Measurements from ENCODE around the gene ALDH1B1. TPM values are rescaled to one million over a fixed set of nuclear protein-coding genes. Genes with fewer than 3 reads are reported as not detected.
"Not testable (repeated sequence)": the region's sequence is repeated elsewhere in the genome, so short reads cannot be mapped to it uniquely, and the experiment has no call there.

ALDH1B1 gene
- total and polyA plus RNA-seq, 4 donors, result 38.1 to 336 (median 109) TPM

DNA sequence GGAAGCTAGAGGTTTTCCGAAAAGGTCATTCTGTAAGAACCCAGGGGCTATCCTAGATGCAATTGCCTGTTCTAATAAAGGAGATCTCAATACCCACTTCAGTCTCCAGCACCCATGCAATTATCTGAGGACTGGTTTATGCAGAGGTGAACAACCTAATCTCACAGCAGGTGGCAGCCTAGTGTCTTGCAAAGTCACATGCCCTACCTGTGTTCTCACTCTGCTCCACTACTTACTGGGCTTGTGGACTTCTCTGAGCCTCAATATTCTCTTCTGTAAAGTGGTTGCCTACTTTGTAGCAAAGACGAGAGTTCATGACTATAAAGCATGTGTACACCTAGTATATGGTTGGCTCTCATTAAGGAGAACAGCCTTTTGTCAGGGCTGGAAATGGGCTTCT is 21.0 kb upstream of the ALDH1B1 start:
- DNase-seq (peak in 1 of 2 donors; percentile 51), ATAC-seq (ENCODE audit: low FRiP score) (no peak)
- Histone ChIP-seq H3K4me1 (ENCODE audit: control insufficient read depth in 1 of 2, insufficient read depth in 2 of 2, low read length in 2 of 2) (no peaks in the 10 kb centered on the region), H3K36me3 (ENCODE audit: control insufficient read depth in 1 of 2, insufficient read depth in 2 of 2, low read length in 1 of 2) (no peaks in the 10 kb centered on the region), H3K9me3 (ENCODE audit: control insufficient read depth, low read length) (no peaks in the 10 kb centered on the region), H3K27me3 (ENCODE audit: control insufficient read depth in 1 of 2, insufficient read depth in 2 of 2, low read length in 1 of 2) (no peaks in the 10 kb centered on the region), H3K4me3 (ENCODE audit: low read length in 2 of 2) (no peak overlapping the region), H3K27ac (ENCODE audit: low read depth in 1 of 2, low read length in 2 of 2) (no peak overlapping the region)
- intact Hi-C loops (cut with DNase I), result loop anchor here (2.0 kb wide), 2 partner anchors 29 to 63 kb away; no protein-coding TSS in a partner anchor
- 88 to 93% methylated on average over 2 of the region's 2 CpGs for WGBS, 2 donors

DNA sequence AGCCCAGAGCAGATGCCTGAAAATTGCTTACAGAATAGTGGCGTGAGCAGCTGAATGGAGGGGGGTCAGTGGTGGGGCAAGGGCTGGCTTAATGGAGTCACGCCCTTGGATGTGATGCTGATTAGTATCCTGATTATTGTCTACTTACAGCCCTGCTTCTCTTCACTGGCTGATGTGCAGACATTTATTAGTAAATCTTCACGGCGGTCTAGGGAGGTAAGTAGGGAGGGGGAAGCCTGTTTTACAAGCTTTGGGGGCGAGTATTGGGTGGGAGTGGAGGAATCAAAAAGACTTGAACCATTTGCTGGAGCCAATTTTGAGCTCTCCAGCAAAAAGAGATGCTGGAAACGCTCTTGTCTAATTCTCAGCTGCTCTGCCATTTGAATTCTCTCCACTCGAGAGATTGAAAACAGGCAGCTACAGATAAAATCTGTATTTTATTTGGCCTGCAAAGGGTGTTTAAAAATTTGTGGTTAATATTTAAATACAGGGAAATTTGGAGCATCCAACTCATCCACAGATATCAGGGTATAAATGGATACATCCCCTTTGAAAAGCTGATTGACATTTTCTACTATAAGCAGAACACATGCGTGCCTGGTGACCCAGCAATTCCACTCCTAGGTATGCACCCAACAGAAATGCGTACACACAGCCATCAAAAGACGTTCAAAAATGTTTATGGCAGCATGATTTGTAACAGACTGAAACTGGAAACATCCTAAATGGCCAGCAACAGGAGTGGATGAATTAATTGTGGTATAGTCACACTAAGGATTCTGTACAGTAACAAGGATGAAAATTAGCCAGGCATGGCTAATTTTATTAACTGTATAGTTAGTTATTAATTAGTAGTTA is 19.5 kb upstream of the ALDH1B1 start:
- Histone ChIP-seq H3K36me3 (ENCODE audit: control insufficient read depth in 1 of 2, insufficient read depth in 2 of 2, low read length in 1 of 2) (no peaks in the 10 kb centered on the region), H3K9me3 (ENCODE audit: control insufficient read depth, low read length) (no peaks in the 10 kb centered on the region), H3K4me3 (ENCODE audit: low read length in 2 of 2) (no peak overlapping the region), H3K27ac (ENCODE audit: low read depth in 1 of 2, low read length in 2 of 2) (no peak overlapping the region), H3K4me1 (ENCODE audit: control insufficient read depth in 1 of 2, insufficient read depth in 2 of 2, low read length in 2 of 2) (no peaks in the 10 kb centered on the region), H3K27me3 (ENCODE audit: control insufficient read depth in 1 of 2, insufficient read depth in 2 of 2, low read length in 1 of 2) (no peaks in the 10 kb centered on the region)
- WGBS, 2 donors, result 83 to 86% methylated on average over 10 of the region's 10 CpGs
- DNase-seq, result peak in 1 of 2 donors; percentile 17
- intact Hi-C loops (cut with DNase I), result no loop called here
- no peak for ATAC-seq (ENCODE audit: low FRiP score)

DNA sequence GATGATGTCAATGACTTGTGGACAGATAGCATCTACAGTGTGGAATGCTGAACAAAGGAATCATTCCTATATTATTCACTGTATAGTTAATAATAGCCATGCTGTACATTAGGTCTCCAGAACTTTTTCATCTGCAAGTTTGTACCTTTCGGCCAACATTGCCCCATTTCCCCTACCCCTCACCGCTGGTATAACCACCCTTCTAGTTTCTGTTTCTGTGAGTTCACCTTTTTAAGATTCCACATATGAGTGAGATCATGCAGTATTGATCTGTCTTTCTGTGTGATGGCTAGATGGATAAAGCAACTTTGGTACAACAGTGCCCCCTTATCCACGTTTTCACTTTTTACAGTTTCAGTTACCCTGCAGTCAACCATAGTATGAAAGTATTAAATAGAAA is 18.8 kb upstream of the ALDH1B1 start:
- no peaks in the 10 kb centered on the region for H3K9me3 ChIP-seq (ENCODE audit: control insufficient read depth, low read length)
- intact Hi-C loops (cut with DNase I), result no loop called here
- no peak overlapping the region for H3K4me3 ChIP-seq (ENCODE audit: low read length in 2 of 2)
- H3K27ac ChIP-seq (ENCODE audit: low read depth in 1 of 2, low read length in 2 of 2), result no peak overlapping the region
- no peaks in the 10 kb centered on the region for H3K27me3 ChIP-seq (ENCODE audit: control insufficient read depth in 1 of 2, insufficient read depth in 2 of 2, low read length in 1 of 2)
- H3K36me3 ChIP-seq (ENCODE audit: control insufficient read depth in 1 of 2, insufficient read depth in 2 of 2, low read length in 1 of 2), result no peaks in the 10 kb centered on the region
- ATAC-seq (ENCODE audit: low FRiP score) (no peak), DNase-seq (no peak)
- WGBS, 2 donors, result 85 to 88% methylated on average over 3 of the region's 3 CpGs
- peaks cover 0 to under 1% of the 10 kb centered on the region in 2 donors for H3K4me1 ChIP-seq (ENCODE audit: control insufficient read depth in 1 of 2, insufficient read depth in 2 of 2, low read length in 2 of 2)

DNA sequence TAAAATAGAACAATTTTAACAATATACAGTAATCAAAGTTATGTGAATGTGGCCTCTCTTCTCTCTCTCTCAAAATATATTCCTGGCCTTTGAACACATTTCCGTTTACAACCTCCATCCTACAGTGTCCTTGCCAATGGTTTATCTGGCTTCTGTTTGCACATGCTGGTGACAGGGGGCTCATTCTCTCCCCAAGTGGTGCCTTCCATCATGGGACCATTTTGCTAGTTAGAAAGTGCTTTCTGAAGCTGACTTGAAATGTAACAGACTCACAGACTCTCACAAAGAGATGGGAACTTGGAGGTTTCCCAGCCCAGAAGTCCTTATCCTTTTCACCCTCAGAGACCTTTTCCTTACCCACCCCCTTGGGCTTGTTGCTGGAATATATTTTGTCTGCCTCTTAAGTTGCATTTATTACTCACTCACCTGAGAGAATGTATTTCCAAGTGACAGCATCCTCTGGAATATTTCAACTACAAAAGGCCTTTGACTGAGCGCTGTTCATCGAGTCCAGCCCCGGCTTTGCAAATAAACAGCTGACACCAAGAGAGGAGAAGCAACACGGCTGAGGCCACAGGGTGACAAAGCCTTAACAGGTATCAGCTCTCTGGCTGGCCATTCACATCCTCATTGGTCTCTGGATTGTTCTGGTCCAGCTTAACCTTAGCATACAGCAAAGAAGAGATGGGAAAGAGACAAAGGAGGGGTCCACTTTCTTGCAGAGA is 17.5 kb upstream of the ALDH1B1 start:
- H3K4me1 ChIP-seq (ENCODE audit: control insufficient read depth in 1 of 2, insufficient read depth in 2 of 2, low read length in 2 of 2), result peaks cover 0 to 4% of the 10 kb centered on the region in 2 donors
- H3K27me3 ChIP-seq (ENCODE audit: control insufficient read depth in 1 of 2, insufficient read depth in 2 of 2, low read length in 1 of 2), result no peaks in the 10 kb centered on the region
- ATAC-seq (ENCODE audit: low FRiP score) (no peak), DNase-seq (no peak)
- no peaks in the 10 kb centered on the region for H3K9me3 ChIP-seq (ENCODE audit: control insufficient read depth, low read length)
- intact Hi-C loops (cut with DNase I), result no loop called here
- 82 to 85% methylated on average over 5 of the region's 5 CpGs for WGBS, 2 donors
- no peak overlapping the region for H3K27ac ChIP-seq (ENCODE audit: low read depth in 1 of 2, low read length in 2 of 2)
- H3K4me3 ChIP-seq (ENCODE audit: low read length in 2 of 2), result no peak overlapping the region
- no peaks in the 10 kb centered on the region for H3K36me3 ChIP-seq (ENCODE audit: control insufficient read depth in 1 of 2, insufficient read depth in 2 of 2, low read length in 1 of 2)

DNA sequence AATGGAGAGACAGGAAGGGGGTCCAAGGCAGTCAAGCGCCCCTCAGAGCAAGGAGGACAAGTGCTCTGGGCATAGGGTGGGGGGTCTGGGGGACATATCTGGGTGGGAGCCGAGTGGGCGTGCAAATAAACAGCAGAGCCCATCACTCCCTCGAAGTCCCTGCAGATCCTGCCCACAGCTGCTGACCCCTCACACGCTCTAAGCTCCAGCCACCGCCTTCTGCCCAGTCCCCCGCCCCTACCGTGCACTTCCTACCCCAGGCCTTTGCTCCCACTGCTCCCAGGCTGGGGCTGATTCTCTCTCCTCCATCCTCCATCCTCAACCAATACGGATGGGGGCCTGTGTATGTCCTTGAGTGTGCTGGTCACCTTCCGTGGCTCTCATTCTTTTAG is 16.9 kb upstream of the ALDH1B1 start:
- WGBS, 2 donors, result 89 to 90% methylated on average over 10 of the region's 10 CpGs
- H3K4me3 ChIP-seq (ENCODE audit: low read length in 2 of 2), result no peak overlapping the region
- no peaks in the 10 kb centered on the region for H3K9me3 ChIP-seq (ENCODE audit: control insufficient read depth, low read length)
- ATAC-seq (ENCODE audit: low FRiP score) (no peak), DNase-seq (peak; percentile 29 to 61)
- no peak overlapping the region for H3K27ac ChIP-seq (ENCODE audit: low read depth in 1 of 2, low read length in 2 of 2)
- peaks cover 0 to 4% of the 10 kb centered on the region in 2 donors for H3K4me1 ChIP-seq (ENCODE audit: control insufficient read depth in 1 of 2, insufficient read depth in 2 of 2, low read length in 2 of 2)
- H3K36me3 ChIP-seq (ENCODE audit: control insufficient read depth in 1 of 2, insufficient read depth in 2 of 2, low read length in 1 of 2), result no peaks in the 10 kb centered on the region
- intact Hi-C loops (cut with DNase I), result no loop called here
- H3K27me3 ChIP-seq (ENCODE audit: control insufficient read depth in 1 of 2, insufficient read depth in 2 of 2, low read length in 1 of 2), result no peaks in the 10 kb centered on the region

DNA sequence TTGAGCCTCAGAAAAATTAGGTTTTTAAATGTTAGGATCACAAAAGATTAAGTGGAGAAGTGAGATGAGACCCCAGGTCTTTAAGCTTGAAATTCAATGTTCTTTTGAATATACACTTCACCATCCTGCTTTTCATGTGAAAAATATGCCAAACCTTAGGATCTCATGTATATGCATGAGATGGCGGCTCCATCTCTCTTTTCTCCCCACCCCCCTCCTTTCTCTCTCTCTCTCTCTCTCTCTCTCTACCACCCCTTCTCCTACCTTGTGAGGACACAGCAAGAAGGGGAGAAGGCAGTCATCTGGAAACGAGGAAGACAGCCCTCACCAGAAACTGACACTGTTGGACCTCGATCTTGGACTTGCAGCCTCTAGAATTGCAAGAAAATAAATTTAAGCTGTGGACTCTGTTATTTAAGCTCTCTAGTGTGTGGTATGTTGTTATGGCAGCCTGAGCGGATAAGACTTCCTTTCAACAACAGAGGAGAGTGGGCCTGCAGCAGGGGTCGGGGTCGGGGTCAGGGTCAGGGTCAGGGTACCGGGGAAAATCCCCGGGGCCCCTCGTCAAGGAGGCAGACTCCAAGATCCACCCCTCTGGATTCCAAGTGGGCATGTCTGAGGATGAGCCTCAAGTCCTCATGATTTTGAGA is 16.4 kb upstream of the ALDH1B1 start:
- peaks cover 0 to 4% of the 10 kb centered on the region in 2 donors for H3K4me1 ChIP-seq (ENCODE audit: control insufficient read depth in 1 of 2, insufficient read depth in 2 of 2, low read length in 2 of 2)
- H3K9me3 ChIP-seq (ENCODE audit: control insufficient read depth, low read length), result no peaks in the 10 kb centered on the region
- peak overlapping the region; percentile 2 to 70 for H3K27ac ChIP-seq (ENCODE audit: low read depth in 1 of 2, low read length in 2 of 2)
- no peak for ATAC-seq (ENCODE audit: low FRiP score)
- DNase-seq, result peak; percentile 33 to 48
- intact Hi-C loops (cut with DNase I), result no loop called here
- no peaks in the 10 kb centered on the region for H3K36me3 ChIP-seq (ENCODE audit: control insufficient read depth in 1 of 2, insufficient read depth in 2 of 2, low read length in 1 of 2)
- no peaks in the 10 kb centered on the region for H3K27me3 ChIP-seq (ENCODE audit: control insufficient read depth in 1 of 2, insufficient read depth in 2 of 2, low read length in 1 of 2)
- H3K4me3 ChIP-seq (ENCODE audit: low read length in 2 of 2), result no peak overlapping the region
- WGBS, 2 donors, result 59% methylated on average over 9 of the region's 9 CpGs

DNA sequence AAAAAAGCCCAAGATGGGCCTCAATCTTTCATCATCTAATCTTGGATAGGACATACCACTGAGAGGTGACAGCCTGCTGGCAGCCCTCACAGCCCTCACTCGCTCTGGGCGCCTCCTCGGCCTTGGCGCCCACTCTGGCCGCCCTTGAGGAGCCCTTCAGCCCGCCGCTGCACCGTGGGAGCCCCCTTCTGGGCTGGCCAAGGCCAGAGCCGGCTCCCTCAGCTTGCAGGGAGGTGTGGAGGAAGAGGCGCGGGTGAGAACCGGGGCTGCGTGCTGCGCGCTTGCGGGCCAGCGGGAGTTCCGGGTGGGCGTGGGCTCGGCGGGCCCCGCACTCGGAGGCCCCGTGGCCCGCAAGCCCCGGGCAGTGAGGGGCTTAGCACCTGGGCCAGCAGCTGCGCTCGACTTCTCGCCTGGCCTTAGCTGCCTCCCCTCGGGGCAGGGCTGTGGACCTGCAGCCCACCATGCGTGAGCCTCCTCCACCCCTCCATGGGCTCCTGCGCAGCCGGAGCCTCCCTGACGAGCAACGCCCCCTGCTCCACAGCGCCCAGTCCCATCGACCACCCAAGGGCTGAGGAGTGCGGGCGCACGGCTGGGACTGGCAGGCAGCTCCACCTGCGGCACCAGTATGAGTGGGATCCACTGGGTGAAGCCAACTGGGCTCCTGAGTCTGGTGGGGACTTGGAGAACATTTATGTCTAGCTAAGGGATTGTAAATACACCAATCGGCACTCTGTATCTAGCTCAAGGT is 15.0 kb upstream of the ALDH1B1 start:
- H3K36me3 ChIP-seq (ENCODE audit: control insufficient read depth in 1 of 2, insufficient read depth in 2 of 2, low read length in 1 of 2); H3K4me3 ChIP-seq (ENCODE audit: low read length in 2 of 2); H3K27me3 ChIP-seq (ENCODE audit: control insufficient read depth in 1 of 2, insufficient read depth in 2 of 2, low read length in 1 of 2); intact Hi-C loops (cut with DNase I); H3K4me1 ChIP-seq (ENCODE audit: control insufficient read depth in 1 of 2, insufficient read depth in 2 of 2, low read length in 2 of 2); ATAC-seq (ENCODE audit: low FRiP score); H3K9me3 ChIP-seq (ENCODE audit: control insufficient read depth, low read length): not testable (repeated sequence)
- WGBS, 2 donors, result 96 to 98% methylated on average over 26 to 42 of the region's 42 CpGs
- H3K27ac ChIP-seq (ENCODE audit: low read depth in 1 of 2, low read length in 2 of 2), result peak overlapping the region; percentile 43 to 60
- DNase-seq, result peak; percentile 29 to 56

DNA sequence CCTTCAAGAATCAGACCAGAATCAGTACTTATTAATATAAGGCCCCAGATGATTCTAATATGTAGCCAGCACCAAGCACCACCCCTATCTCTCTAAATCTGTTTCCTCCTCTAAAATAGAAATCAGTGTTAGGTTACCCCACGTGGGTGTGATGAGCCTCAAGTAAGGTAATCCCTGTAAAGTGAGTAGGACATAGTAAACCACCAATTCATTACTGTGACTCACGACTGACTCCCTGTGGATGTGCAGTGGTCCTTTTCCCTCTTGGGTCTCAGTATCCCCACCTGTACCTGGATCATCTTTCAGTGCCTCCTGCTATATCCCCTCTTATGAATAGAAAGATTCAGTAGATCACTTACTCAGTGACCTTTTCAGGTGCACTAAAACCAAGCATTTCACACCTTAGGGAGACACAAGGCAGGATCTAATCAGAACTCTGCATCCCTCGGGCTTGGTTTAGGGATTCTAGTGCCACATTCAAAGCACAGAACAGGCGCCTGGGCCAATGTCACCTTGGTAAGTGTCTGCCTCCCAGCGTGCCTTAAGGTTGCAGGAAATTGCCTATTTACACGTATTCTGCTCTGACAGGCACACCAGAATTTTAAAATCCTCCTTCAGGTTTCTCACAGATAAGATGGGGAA is 12.2 kb upstream of the ALDH1B1 start:
- WGBS, 2 donors, result 91 to 93% methylated on average over 6 of the region's 6 CpGs
- H3K27me3 ChIP-seq (ENCODE audit: control insufficient read depth in 1 of 2, insufficient read depth in 2 of 2, low read length in 1 of 2), result no peaks in the 10 kb centered on the region
- DNase-seq (no peak), ATAC-seq (ENCODE audit: low FRiP score) (no peak)
- H3K27ac ChIP-seq (ENCODE audit: low read depth in 1 of 2, low read length in 2 of 2), result no peak overlapping the region
- H3K36me3 ChIP-seq (ENCODE audit: control insufficient read depth in 1 of 2, insufficient read depth in 2 of 2, low read length in 1 of 2), result no peaks in the 10 kb centered on the region
- peaks cover 0 to 4% of the 10 kb centered on the region in 2 donors for H3K4me1 ChIP-seq (ENCODE audit: control insufficient read depth in 1 of 2, insufficient read depth in 2 of 2, low read length in 2 of 2)
- H3K4me3 ChIP-seq (ENCODE audit: low read length in 2 of 2), result no peak overlapping the region
- intact Hi-C loops (cut with DNase I), result no loop called here
- H3K9me3 ChIP-seq (ENCODE audit: control insufficient read depth, low read length), result no peaks in the 10 kb centered on the region
